DND-41 (cell line): ENCODE measurements around the gene SUPT7L.

Experiments used
- ATAC-seq: fragments of 200-7000 bp; cut with Tn5 transposase; 3 replicates; pipeline ENCODE4 v1.9.1; 2021; ENCODE audit warnings: low read depth; ENCODE audit not compliant: insufficient read depth
- DNase-seq: peaks from one replicate; pipeline ENCODE4 v3.0.0-alpha.2; 2020
- H2AFZ ChIP-seq: 2 replicates; pipeline ENCODE4 v1.6.0; 2012; ENCODE audit warnings: low read depth, low read length
- H3K27ac ChIP-seq: 2 replicates; pipeline ENCODE4 v1.5.1; 2012; ENCODE audit warnings: low read length, inconsistent platforms
- H3K27me3 ChIP-seq: fragments of 200-600 bp; sonication (generic); 2 replicates; pipeline ENCODE4 v1.6.0; 2012; ENCODE audit warnings: low read length, mild to moderate bottlenecking, inconsistent platforms; ENCODE audit not compliant: insufficient read depth, poor library complexity
- H3K36me3 ChIP-seq: 2 replicates; pipeline ENCODE4 v1.5.1; 2012; ENCODE audit warnings: low read length, inconsistent platforms; ENCODE audit not compliant: insufficient read depth
- H3K4me1 ChIP-seq: 2 replicates; pipeline ENCODE4 v1.5.1; 2012; ENCODE audit warnings: mild to moderate bottlenecking, low read length; ENCODE audit not compliant: insufficient read depth
- H3K4me2 ChIP-seq: 2 replicates; pipeline ENCODE4 v1.6.0; 2012; ENCODE audit warnings: mild to moderate bottlenecking, moderate library complexity, low read length, inconsistent platforms; ENCODE audit not compliant: insufficient read depth
- H3K4me3 ChIP-seq, 2 experiments: fragments of 200-600 bp in 1 of 2; shearing (Covaris generic) in 1 of 2; 2 replicates each; pipeline ENCODE4 v1.5.1; 2012 to 2016; ENCODE audit warnings: inconsistent platforms in 2 of 2, low read length in 2 of 2, mild to moderate bottlenecking in 2 of 2, low read depth in 1 of 2, moderate library complexity in 1 of 2
- H3K79me2 ChIP-seq: 2 replicates; pipeline ENCODE4 v1.6.0; 2012; ENCODE audit warnings: low read length, inconsistent platforms; ENCODE audit not compliant: insufficient read depth
- H3K9ac ChIP-seq: 2 replicates; pipeline ENCODE4 v1.6.0; 2012; ENCODE audit warnings: low read depth, mild to moderate bottlenecking, inconsistent platforms, low read length, moderate library complexity
- H3K9me3 ChIP-seq: 2 replicates; pipeline ENCODE4 v1.5.1; 2012; ENCODE audit warnings: low read length, moderate library complexity, mild to moderate bottlenecking, inconsistent platforms; ENCODE audit not compliant: insufficient read depth, severe bottlenecking
- H4K20me1 ChIP-seq: 2 replicates; pipeline ENCODE4 v1.6.0; 2012; ENCODE audit warnings: low read length; ENCODE audit not compliant: insufficient read depth
- CTCF ChIP-seq: IDR thresholded peaks from 2 replicates; pipeline ENCODE4 v1.5.1; 2012; ENCODE audit warnings: borderline replicate concordance, low read length, moderate library complexity, mild to moderate bottlenecking; ENCODE audit not compliant: poor library complexity, severe bottlenecking; ENCODE audit errors: extremely low read depth
- EZH2 ChIP-seq: IDR thresholded peaks from 3 replicates; pipeline ENCODE4 v1.6.1; 2012; ENCODE audit warnings: borderline replicate concordance, low read depth, mild to moderate bottlenecking, moderate library complexity, low read length, inconsistent platforms; ENCODE audit not compliant: severe bottlenecking

The SUPT7L gene

GRCh38 chr2:27697660-27698059 is 34.2 kb upstream of the SUPT7L start:
- H3K27ac ChIP-seq, result no peak overlapping the region
- no peaks in the 10 kb centered on the region for H3K4me1 ChIP-seq
- DNase-seq (no peak), ATAC-seq (no peak)
- no peaks in the 10 kb centered on the region for H3K27me3 ChIP-seq
- no peak overlapping the region for H3K4me3 ChIP-seq
- no peak overlapping the region for H3K4me2 ChIP-seq
- H3K36me3 ChIP-seq, result peaks cover 20% of the 10 kb centered on the region; the same call in 1 of the 2 replicates
- H4K20me1 ChIP-seq, result no peaks in the 10 kb centered on the region
- H3K9ac ChIP-seq, result no peak overlapping the region
- no peak for TF ChIP-seq EZH2
- TF ChIP-seq CTCF, result no peak
- no peaks in the 10 kb centered on the region for H3K79me2 ChIP-seq
- H2AFZ ChIP-seq, result no peak overlapping the region
- no peaks in the 10 kb centered on the region for H3K9me3 ChIP-seq

DNA sequence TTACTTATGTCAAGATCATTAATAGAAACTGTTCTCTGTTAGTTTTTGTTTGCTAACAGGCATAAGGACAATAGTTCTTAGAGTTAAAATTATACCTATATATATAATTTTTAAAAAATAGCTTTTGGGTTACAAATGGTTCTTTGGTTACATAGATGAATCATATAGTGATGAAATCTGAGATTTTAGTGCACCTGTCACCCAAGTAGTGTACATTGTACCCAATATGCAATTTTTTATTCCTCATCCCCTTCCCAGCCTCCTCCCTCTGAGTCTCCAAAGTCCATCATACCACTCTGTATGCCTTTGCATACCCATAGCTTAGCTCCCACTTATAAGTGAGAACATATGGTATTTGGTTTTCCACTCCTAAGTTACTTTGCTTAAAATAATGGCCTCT is 26.6 kb upstream of the SUPT7L start:
- H3K9ac ChIP-seq, result no peak overlapping the region
- no peak for TF ChIP-seq CTCF
- TF ChIP-seq EZH2, result no peak
- H3K27me3 ChIP-seq, result no peaks in the 10 kb centered on the region
- no peaks in the 10 kb centered on the region for H4K20me1 ChIP-seq
- no peaks in the 10 kb centered on the region for H3K9me3 ChIP-seq
- no peak for DNase-seq
- no peak overlapping the region for H3K27ac ChIP-seq
- H3K36me3 ChIP-seq, result peaks cover 29% of the 10 kb centered on the region
- no peaks in the 10 kb centered on the region for H3K79me2 ChIP-seq
- ATAC-seq, result no peak
- no peak overlapping the region for H2AFZ ChIP-seq
- no peak overlapping the region for H3K4me2 ChIP-seq
- no peak overlapping the region for H3K4me3 ChIP-seq
- H3K4me1 ChIP-seq, result no peaks in the 10 kb centered on the region

DNA sequence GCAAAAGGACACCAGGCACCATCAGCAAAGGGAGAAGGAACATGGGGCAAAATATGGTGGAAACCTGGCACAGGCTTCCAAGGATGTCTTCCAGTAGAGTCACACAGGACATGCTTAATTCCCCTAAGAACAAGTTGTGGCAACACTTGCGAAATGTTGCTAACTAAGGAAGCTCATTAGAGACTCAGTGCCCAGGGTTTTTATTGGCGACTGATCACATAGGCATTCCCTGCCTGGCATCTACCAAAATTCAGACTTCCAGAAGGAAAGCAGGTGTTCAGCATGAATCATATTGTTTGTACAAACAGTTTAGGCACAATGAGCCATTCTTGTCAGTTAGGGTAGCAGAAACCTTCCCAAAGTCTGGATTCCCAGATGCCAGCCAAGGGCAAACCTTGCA is 26.0 kb upstream of the SUPT7L start:
- no peak overlapping the region for H3K27ac ChIP-seq
- H3K9ac ChIP-seq, result no peak overlapping the region
- no peaks in the 10 kb centered on the region for H3K27me3 ChIP-seq
- ATAC-seq (no peak), DNase-seq (no peak)
- no peaks in the 10 kb centered on the region for H3K4me1 ChIP-seq
- no peaks in the 10 kb centered on the region for H4K20me1 ChIP-seq
- H3K4me2 ChIP-seq, result no peak overlapping the region
- no peak for TF ChIP-seq CTCF
- TF ChIP-seq EZH2, result no peak
- peaks cover 32% of the 10 kb centered on the region for H3K36me3 ChIP-seq
- H3K9me3 ChIP-seq, result no peaks in the 10 kb centered on the region
- no peaks in the 10 kb centered on the region for H3K79me2 ChIP-seq
- H2AFZ ChIP-seq, result no peak overlapping the region
- H3K4me3 ChIP-seq, result no peak overlapping the region

- no peak for ATAC-seq
Observed at GRCh38 chr2:27687232-27687631, 23.8 kb upstream of the SUPT7L start.

More at GRCh38 chr2:27687232-27687631, 23.8 kb upstream of the SUPT7L start:
- H4K20me1 ChIP-seq, result no peaks in the 10 kb centered on the region
- TF ChIP-seq EZH2 (no peak), CTCF (no peak)
- H3K4me3 ChIP-seq, result no peak overlapping the region
- H3K4me2 ChIP-seq, result no peak overlapping the region
- DNase-seq, result no peak
- peaks cover 47% of the 10 kb centered on the region for H3K36me3 ChIP-seq
- H2AFZ ChIP-seq, result no peak overlapping the region
- H3K9me3 ChIP-seq, result no peaks in the 10 kb centered on the region
- no peak overlapping the region for H3K9ac ChIP-seq
- no peaks in the 10 kb centered on the region for H3K27me3 ChIP-seq
- H3K27ac ChIP-seq, result no peak overlapping the region
- no peaks in the 10 kb centered on the region for H3K4me1 ChIP-seq
- H3K79me2 ChIP-seq, result no peaks in the 10 kb centered on the region
